Suprapubic skin (tissue), 4 donors: Measurements from ENCODE around the gene RGS12. TPM values are rescaled to one million over a fixed set of nuclear protein-coding genes. Genes with fewer than 3 reads are reported as not detected.

ENCODE experiments used
- DNase-seq, 2 donors: peaks; one replicate each; pipeline ENCODE4 v3.0.0-alpha.2; 2019; ENCODE audit warnings: low spot score in 2 of 2
- H3K27ac ChIP-seq: fragments of 200-600 bp; sonication (generic); one replicate; pipeline ENCODE4 v1.5.1; 2019
- H3K27me3 ChIP-seq: fragments of 200-600 bp; sonication (generic); one replicate; pipeline ENCODE4 v1.5.1; 2019
- H3K36me3 ChIP-seq: fragments of 200-600 bp; sonication (generic); one replicate; pipeline ENCODE4 v1.5.1; 2019
- H3K4me1 ChIP-seq: fragments of 200-600 bp; sonication (generic); one replicate; pipeline ENCODE4 v1.5.1; 2019
- H3K4me3 ChIP-seq: fragments of 200-600 bp; sonication (generic); one replicate; pipeline ENCODE4 v1.5.1; 2019; ENCODE audit warnings: mild to moderate bottlenecking
- H3K9me3 ChIP-seq: fragments of 200-600 bp; sonication (generic); one replicate; pipeline ENCODE4 v1.5.1; 2019
- EP300 ChIP-seq: sonication (generic); formaldehyde crosslinking; IDR thresholded peaks from one replicate; pipeline ENCODE4 v1.6.1; 2017; ENCODE audit warnings: antibody characterized with exemption
- POLR2A ChIP-seq, 2 donors: fragments of 450-650 bp; IDR thresholded peaks; one replicate each; pipeline ENCODE4 v1.6.1; 2017; ENCODE audit warnings: antibody characterized with exemption in 2 of 2, mild to moderate bottlenecking in 2 of 2, moderate library complexity in 2 of 2
- POLR2AphosphoS5 ChIP-seq, 3 donors: sonication (generic); formaldehyde crosslinking; IDR thresholded peaks; one replicate each; pipeline ENCODE4 v1.6.1; 2017; ENCODE audit warnings: antibody characterized with exemption in 3 of 3
- WGBS: methylation state at CpG from one replicate; pipeline ENCODE4 v1.1.5; 2018; 5-methylcytosine and 5-hydroxymethylcytosine counted together
- total RNA-seq, 4 donors: library from RNA; depleted of rRNA; stranded (reverse); fragments of >200 nt; gene quantifications; one replicate each; pipeline ENCODE4 v1.1.0, GENCODE V29; 2016
- TF ChIP-seq, protein P1 (sequence below), 2 donors: fragments of 200-600 bp in 1 of 2; fragments of 450-650 bp in 1 of 2; sonication (generic) in 1 of 2; IDR thresholded peaks; one replicate each; pipeline ENCODE4 v1.5.1; 2016 to 2019; ENCODE audit warnings: antibody characterized with exemption in 2 of 2, mild to moderate bottlenecking in 1 of 2, moderate library complexity in 1 of 2

RGS12 gene
- total RNA-seq, 4 donors from 2014 or later = 65.8 to 246 (median 118) TPM

DNA sequence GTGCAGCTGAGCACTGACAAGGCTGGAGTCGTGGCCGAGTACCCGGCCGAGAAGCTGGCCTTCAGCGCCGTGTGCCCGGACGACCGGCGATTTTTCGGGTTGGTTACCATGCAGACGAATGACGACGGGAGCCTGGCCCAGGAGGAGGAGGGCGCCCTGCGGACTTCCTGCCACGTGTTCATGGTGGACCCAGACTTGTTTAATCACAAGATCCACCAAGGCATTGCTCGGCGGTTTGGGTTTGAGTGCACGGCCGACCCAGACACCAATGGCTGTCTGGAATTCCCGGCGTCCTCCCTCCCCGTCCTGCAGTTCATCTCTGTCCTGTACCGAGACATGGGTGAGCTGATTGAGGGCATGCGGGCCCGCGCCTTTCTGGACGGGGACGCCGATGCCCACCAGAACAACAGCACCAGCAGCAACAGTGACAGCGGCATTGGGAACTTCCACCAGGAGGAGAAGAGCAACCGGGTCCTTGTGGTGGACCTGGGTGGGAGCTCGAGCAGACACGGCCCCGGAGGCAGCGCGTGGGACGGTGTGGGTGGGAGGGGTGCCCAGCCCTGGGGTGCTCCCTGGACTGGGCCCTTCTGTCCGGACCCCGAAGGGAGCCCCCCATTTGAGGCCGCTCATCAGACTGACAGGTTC, 24.3 kb downstream of the RGS12 start:
- WGBS = 96% methylated on average over 13 of the region's 42 CpGs
- H3K27ac ChIP-seq = no peak overlapping the region
- peak in 1 of 2 donors; percentile 46 for DNase-seq
- H3K9me3 ChIP-seq = no peaks in the 10 kb centered on the region
- peaks cover 21% of the 10 kb centered on the region for H3K36me3 ChIP-seq
- H3K4me3 ChIP-seq = no peak overlapping the region
- no peaks in the 10 kb centered on the region for H3K27me3 ChIP-seq
- H3K4me1 ChIP-seq = peaks cover 17% of the 10 kb centered on the region
- no peak for TF ChIP-seq POLR2AphosphoS5 (IDR thresholded peaks at IDR 0.05)
- TF ChIP-seq, protein P1, sequence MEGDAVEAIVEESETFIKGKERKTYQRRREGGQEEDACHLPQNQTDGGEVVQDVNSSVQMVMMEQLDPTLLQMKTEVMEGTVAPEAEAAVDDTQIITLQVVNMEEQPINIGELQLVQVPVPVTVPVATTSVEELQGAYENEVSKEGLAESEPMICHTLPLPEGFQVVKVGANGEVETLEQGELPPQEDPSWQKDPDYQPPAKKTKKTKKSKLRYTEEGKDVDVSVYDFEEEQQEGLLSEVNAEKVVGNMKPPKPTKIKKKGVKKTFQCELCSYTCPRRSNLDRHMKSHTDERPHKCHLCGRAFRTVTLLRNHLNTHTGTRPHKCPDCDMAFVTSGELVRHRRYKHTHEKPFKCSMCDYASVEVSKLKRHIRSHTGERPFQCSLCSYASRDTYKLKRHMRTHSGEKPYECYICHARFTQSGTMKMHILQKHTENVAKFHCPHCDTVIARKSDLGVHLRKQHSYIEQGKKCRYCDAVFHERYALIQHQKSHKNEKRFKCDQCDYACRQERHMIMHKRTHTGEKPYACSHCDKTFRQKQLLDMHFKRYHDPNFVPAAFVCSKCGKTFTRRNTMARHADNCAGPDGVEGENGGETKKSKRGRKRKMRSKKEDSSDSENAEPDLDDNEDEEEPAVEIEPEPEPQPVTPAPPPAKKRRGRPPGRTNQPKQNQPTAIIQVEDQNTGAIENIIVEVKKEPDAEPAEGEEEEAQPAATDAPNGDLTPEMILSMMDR (IDR thresholded peaks at IDR 0.05) = no peak
- TF ChIP-seq EP300 = no peak
- no peak for TF ChIP-seq POLR2A (IDR thresholded peaks at IDR 0.05)

DNA sequence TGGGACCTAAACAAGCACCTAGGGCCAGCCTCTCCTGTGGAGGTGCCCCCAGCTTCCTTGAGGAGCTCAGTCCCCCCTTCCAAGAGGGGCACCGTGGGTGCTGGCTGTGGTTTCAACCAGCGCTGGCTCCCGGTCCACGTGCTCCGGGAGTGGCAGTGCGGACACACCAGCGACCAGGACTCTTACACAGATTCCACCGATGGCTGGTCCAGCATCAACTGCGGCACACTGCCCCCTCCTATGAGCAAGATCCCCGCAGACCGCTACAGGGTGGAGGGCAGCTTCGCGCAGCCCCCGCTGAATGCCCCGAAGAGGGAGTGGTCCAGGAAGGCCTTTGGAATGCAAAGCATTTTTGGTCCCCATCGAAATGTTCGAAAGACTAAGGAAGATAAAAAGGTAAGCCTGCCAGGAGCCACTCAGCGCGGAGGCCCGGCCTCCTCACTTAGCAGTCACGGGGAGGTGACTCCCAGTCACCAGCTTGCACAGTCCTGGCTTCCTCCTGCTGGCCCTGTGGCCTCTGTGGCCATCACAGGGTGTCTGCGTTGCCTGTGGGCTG, 24.9 kb downstream of the RGS12 start:
- Histone ChIP-seq H3K9me3 (no peaks in the 10 kb centered on the region), H3K4me1 (peaks cover 21% of the 10 kb centered on the region), H3K27ac (no peak overlapping the region), H3K36me3 (peaks cover 21% of the 10 kb centered on the region), H3K4me3 (no peak overlapping the region), H3K27me3 (no peaks in the 10 kb centered on the region)
- WGBS = 95% methylated on average over 21 of the region's 22 CpGs
- DNase-seq = peak; percentile 55 to 77
- TF ChIP-seq POLR2A (IDR thresholded peaks at IDR 0.05) (no peak), POLR2AphosphoS5 (IDR thresholded peaks at IDR 0.05) (no peak), EP300 (no peak)
- TF ChIP-seq, protein P1 (IDR thresholded peaks at IDR 0.05) = no peak

DNA sequence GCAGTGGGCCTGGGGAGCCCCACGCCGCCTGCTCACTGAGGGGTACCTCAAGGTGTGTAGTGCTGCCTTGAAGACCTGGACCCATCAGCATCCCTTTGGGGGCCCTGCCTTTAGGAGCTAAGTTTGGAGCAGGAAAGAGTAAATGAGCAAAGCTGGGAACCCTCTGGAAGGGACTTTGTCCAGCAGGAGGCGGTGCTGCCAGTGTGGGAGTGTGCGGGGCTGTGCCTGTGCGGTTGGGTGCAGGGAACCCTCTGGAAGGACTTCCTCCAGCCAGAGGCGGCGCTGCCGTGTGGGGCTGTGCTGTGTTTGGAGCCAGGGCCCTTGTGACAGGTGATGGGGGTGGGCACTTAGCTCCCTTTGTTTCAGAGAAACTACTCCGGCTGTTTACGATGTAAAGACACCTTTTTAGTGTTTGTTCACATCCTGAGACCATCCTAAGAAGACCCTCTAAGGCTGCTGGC, 25.8 kb downstream of the RGS12 start:
- peaks cover 21% of the 10 kb centered on the region for H3K36me3 ChIP-seq
- WGBS = 86% methylated on average over 10 of the region's 10 CpGs
- no peak overlapping the region for H3K4me3 ChIP-seq
- TF ChIP-seq EP300 (no peak), POLR2AphosphoS5 (IDR thresholded peaks at IDR 0.05) (no peak), POLR2A (IDR thresholded peaks at IDR 0.05) (no peak)
- TF ChIP-seq, protein P1 (IDR thresholded peaks at IDR 0.05) = no peak
- DNase-seq = peak in 1 of 2 donors; percentile 56
- H3K4me1 ChIP-seq = peaks cover 21% of the 10 kb centered on the region
- no peak overlapping the region for H3K27ac ChIP-seq
- H3K9me3 ChIP-seq = no peaks in the 10 kb centered on the region
- H3K27me3 ChIP-seq = no peaks in the 10 kb centered on the region

DNA sequence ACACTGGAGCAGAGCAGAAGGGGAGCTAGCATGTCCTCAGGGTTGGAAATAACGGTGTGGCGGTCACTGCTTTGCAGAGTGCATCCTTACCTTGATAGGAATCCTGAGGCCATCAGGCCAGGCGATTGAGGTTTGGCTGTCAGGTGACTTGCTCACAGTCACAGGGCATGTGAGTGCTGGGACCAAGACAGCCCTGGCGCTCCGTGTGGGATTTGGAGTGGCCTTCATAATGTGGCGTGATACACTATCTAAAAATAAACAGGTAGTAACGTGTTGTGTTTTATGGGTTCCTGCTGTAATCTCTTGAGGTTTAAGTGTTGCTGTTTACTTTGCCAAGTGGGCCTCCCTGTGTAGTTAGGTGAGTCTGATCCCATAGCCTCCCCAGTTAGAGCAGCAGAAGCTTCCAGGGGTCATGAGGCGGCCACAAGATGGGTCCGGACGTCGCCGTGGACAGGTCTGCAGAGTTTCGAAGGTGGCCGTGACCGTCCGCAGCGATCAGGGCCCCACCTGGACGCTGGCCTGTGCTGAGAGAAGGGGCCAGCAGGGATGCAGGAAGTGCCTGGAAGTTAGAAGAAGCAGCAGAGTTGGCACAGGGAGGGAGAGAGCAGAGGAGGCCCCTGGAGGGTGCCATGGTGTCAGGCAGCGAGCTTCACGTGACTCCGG, 27.7 kb downstream of the RGS12 start:
- WGBS = 72% methylated on average over 20 of the region's 21 CpGs
- Histone ChIP-seq H3K9me3 (no peaks in the 10 kb centered on the region), H3K4me3 (no peak overlapping the region), H3K27me3 (no peaks in the 10 kb centered on the region), H3K36me3 (peaks cover 21% of the 10 kb centered on the region), H3K27ac (no peak overlapping the region), H3K4me1 (peaks cover 21% of the 10 kb centered on the region)
- TF ChIP-seq POLR2A (IDR thresholded peaks at IDR 0.05) (no peak), EP300 (no peak)
- TF ChIP-seq, protein P1 (IDR thresholded peaks at IDR 0.05) = no peak
- peak in 1 of 2 donors; percentile 50 for DNase-seq

DNA sequence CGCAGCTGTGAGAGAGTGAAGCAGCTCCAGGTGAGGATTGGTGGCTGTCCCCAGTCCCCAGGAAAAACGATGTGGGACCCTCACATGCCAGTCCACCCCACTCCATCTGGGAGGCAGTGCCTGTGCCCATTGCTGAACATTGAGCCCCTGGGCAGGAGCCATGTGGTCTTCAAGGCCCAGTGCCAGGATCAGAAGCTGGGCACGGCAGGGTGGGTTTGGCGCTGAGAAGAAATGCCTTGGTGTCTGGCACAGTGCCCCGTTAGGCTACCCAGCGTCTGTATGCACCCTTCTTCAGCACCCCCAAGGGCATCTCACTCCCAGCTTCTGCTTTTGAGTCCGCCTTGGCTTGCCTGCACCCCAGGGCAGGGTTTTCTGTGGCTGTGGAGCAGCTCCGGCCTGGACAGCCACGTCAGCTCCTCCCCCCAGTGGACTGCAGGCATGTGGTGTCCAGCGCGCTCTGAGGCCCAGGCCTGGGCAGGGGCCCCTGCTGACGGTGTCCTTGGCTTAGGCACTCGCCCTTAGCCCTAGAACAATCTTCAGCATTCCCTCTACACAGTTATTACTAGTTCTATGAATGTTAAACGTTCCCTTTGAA, 28.6 kb downstream of the RGS12 start:
- TF ChIP-seq, protein P1 (IDR thresholded peaks at IDR 0.05) = no peak
- no peak for TF ChIP-seq POLR2A (IDR thresholded peaks at IDR 0.05)
- TF ChIP-seq POLR2AphosphoS5 (IDR thresholded peaks at IDR 0.05) = no peak
- no peak for TF ChIP-seq EP300
- WGBS = 63% methylated on average over 10 of the region's 14 CpGs

More for the DNA sequence above, 28.6 kb downstream of the RGS12 start:
- Histone ChIP-seq H3K36me3 (peaks cover 19% of the 10 kb centered on the region), H3K27ac (peak overlapping the region; percentile 15), H3K27me3 (no peaks in the 10 kb centered on the region), H3K9me3 (no peaks in the 10 kb centered on the region), H3K4me3 (no peak overlapping the region), H3K4me1 (peaks cover 21% of the 10 kb centered on the region)
- DNase-seq = peak; percentile 62 to 78
